Keratinocyte (primary cell): Measurements from ENCODE around the gene NIM1K.

Experiments
- EZH2 ChIP-seq: IDR thresholded peaks from one replicate; pipeline ENCODE4 v1.6.1; 2012; ENCODE audit warnings: inconsistent platforms, mild to moderate bottlenecking, low read length, moderate library complexity
- TF ChIP-seq, protein P1 (sequence below), 3 experiments: IDR thresholded peaks in 1 of 3; conservative IDR thresholded peaks in 1 of 3; optimal IDR thresholded peaks in 1 of 3; 2 replicates in 2 of 3; 3 replicates in 1 of 3; pipeline versions ENCODE3 to v1.5.1; 2011; ENCODE audit warnings: low read length in 3 of 3, mild to moderate bottlenecking in 3 of 3, moderate library complexity in 2 of 3, control low read depth in 1 of 3, inconsistent platforms in 1 of 3; ENCODE audit not compliant: insufficient read depth in 2 of 3; ENCODE audit errors: extremely low read depth in 1 of 3

GRCh38 chr5:43202380-43202779 lies 10.4 kb downstream of the NIM1K start:
- TF ChIP-seq EZH2 = no peak
- TF ChIP-seq, protein P1, sequence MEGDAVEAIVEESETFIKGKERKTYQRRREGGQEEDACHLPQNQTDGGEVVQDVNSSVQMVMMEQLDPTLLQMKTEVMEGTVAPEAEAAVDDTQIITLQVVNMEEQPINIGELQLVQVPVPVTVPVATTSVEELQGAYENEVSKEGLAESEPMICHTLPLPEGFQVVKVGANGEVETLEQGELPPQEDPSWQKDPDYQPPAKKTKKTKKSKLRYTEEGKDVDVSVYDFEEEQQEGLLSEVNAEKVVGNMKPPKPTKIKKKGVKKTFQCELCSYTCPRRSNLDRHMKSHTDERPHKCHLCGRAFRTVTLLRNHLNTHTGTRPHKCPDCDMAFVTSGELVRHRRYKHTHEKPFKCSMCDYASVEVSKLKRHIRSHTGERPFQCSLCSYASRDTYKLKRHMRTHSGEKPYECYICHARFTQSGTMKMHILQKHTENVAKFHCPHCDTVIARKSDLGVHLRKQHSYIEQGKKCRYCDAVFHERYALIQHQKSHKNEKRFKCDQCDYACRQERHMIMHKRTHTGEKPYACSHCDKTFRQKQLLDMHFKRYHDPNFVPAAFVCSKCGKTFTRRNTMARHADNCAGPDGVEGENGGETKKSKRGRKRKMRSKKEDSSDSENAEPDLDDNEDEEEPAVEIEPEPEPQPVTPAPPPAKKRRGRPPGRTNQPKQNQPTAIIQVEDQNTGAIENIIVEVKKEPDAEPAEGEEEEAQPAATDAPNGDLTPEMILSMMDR (optimal IDR thresholded peaks at IDR 0.05 in 1 of 3, IDR thresholded peaks at IDR 0.05 in 1 of 3, conservative IDR thresholded peaks at IDR 0.05 in 1 of 3; ENCODE audit: extremely low read depth in 1 of 3, insufficient read depth in 2 of 3, low read length in 3 of 3) = no peak
